Astrocyte (in vitro differentiated cells and primary cell): ENCODE data around the gene DCX.

Experiments used
- EZH2 ChIP-seq: IDR thresholded peaks from 2 replicates; pipeline ENCODE4 v1.6.1; 2012; ENCODE audit warnings: mild to moderate bottlenecking, low read length, inconsistent platforms; ENCODE audit not compliant: insufficient read depth
- TF ChIP-seq, protein P1 (sequence below): IDR thresholded peaks from 2 replicates; pipeline ENCODE4 v1.5.1; 2011; ENCODE audit warnings: low read depth, mild to moderate bottlenecking, inconsistent platforms, low read length, moderate library complexity; ENCODE audit not compliant: insufficient read depth

DNA sequence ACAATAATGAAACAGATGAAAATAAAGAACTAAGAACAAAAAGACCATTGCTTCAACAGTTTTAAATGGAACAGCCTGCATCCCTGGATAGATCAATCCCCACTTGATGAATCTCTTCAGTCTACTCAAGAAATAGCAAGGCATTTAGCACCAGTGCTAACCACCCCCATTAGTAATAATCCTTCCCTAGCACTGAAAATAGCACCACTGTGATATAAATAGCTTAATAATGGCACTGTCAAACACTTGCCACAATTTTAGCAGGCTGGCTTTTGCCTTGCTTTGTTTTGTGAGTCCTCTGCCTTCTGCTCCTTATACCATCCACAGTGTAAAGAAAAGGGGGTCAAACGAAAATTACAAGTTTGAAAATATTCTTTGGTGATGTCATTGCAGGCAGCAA lies 17.4 kb downstream of the DCX start:
- no peak for TF ChIP-seq EZH2
- TF ChIP-seq, protein P1, sequence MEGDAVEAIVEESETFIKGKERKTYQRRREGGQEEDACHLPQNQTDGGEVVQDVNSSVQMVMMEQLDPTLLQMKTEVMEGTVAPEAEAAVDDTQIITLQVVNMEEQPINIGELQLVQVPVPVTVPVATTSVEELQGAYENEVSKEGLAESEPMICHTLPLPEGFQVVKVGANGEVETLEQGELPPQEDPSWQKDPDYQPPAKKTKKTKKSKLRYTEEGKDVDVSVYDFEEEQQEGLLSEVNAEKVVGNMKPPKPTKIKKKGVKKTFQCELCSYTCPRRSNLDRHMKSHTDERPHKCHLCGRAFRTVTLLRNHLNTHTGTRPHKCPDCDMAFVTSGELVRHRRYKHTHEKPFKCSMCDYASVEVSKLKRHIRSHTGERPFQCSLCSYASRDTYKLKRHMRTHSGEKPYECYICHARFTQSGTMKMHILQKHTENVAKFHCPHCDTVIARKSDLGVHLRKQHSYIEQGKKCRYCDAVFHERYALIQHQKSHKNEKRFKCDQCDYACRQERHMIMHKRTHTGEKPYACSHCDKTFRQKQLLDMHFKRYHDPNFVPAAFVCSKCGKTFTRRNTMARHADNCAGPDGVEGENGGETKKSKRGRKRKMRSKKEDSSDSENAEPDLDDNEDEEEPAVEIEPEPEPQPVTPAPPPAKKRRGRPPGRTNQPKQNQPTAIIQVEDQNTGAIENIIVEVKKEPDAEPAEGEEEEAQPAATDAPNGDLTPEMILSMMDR, result no peak
